H4 (cell line): Measurements from ENCODE around the gene SBF2. TPM values are rescaled to one million over a fixed set of nuclear protein-coding genes. Genes with fewer than 3 reads are reported as not detected.
A peak's percentile ranks its signal among the peaks of the same experiment; 100 is the strongest.

ENCODE experiments used
- DNase-seq: peaks from one replicate; pipeline ENCODE4 v3.0.0-alpha.2; 2015; ENCODE audit warnings: low spot score
- total RNA-seq: library from RNA; depleted of rRNA; stranded (reverse); fragments of >200 nt; shearing (Covaris generic); gene quantifications from 2 replicates; pipeline ENCODE4 v1.2.3, GENCODE V29; 2014

Gene SBF2
- total RNA-seq, 1 experiment from 2014 or later: 27.0 TPM

- DNase-seq: no peak
These were observed 476.8 kb downstream of the SBF2 start for GRCh38 chr11:9817191-9817590.

GRCh38 chr11:9815486-9816136, 478.4 kb downstream of the SBF2 start:
- DNase-seq: peak; percentile 48

DNA sequence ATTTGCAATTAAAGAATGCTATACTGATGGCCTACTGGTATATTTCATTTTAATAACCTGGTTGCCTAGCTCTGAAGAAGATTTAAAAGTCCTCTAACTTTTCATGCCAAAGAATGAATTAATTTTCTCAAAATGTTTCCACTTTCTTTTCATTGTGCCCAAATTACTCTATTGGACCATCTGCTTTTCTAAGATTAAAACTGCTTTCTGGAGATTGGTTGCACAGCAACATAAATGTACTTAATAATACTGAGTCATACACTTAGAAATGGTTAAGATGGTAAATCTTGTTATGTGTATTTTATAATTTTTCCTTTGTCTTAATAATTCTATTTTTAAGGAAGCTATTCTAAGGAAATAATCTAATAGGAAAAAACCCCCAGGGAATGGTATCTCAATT, 479.9 kb downstream of the SBF2 start:
- DNase-seq: no peak

GRCh38 chr11:9808943-9809342, 485.1 kb downstream of the SBF2 start:
- DNase-seq: peak; percentile 25

DNA sequence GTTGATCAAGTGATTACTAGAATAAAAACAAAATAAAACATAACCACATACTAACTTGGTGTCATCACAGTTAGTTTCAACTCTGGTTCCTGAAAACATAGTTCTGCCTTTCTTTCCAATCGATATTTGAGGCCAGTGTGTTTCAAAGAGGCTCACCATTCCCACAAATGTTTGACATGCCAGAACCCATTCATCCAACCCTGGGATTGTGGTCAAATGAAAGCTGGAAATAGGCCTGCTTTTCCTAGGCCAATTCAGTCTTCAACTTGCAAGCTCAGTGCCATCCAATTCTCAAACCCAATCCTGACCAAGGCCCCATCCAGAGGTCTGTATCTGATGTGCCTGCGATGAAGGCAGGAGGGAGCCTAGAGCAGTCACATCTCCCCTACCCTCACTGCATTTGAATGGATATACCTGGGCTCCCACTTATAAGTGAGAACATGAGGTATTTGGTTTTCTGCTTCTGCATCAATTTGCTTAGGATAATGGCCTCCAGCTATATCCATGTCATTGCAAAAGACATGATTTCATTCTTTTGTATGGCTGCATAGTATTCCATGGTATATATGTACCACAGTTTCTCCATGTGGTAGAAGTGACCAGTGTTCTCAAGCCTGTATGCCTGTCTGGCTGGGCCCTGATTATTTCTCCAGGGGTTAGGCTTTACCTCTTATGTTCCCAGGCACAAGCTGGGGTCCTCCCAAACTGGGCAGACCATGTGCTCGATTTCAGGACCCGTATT, 486.9 kb downstream of the SBF2 start:
- no peak for DNase-seq

DNA sequence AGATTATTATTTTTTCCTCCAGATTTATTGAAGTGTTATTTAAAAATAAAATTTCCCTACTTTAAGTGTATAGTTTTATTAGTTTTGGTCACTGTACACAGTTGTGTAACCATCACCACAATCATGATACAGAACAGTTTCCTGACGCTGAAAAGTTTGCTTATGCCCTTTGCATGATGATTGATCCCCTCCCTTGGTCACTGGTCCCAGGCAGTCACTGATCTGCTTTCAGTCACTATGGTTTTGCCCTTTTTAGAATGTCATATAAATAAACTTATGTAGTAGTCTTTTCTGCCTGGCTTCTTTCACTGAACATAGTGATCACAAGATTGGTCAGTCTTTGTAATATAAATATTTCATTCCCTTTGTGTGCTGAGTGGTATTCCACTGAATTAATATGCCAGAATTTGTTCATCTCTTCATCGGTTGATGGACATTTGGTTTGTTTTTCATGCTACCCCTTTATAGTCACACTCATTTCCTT, 489.6 kb downstream of the SBF2 start:
- DNase-seq: no peak

GRCh38 chr11:9803685-9804418, 490.2 kb downstream of the SBF2 start:
- DNase-seq: no peak

DNA sequence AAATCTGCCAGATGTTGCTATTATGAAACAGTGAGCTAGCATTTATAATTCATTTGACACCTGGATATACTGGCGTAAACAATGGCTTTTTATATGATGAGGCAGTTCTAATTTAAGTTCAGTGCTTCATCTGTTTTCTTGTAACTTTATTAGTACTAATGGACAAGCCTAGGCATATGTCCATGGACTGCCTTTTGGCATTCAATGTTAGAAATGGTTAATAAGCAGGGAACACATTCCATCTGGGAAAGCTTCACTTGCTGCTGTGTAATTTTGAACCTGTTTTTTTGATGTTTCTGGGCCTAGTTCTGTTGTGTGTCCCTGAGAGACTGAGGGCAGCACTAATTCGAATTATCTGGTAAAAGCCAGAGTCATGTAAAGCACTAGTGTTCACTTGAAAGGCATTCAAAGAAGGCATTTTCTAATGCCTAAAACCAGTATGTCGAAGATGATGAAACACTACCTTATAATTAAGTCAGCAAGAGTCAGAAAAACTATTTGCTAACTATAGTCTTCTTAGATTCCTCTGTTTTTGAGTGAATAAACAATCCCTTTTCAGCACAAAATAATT, 491.6 kb downstream of the SBF2 start:
- DNase-seq: peak; percentile 46

DNA sequence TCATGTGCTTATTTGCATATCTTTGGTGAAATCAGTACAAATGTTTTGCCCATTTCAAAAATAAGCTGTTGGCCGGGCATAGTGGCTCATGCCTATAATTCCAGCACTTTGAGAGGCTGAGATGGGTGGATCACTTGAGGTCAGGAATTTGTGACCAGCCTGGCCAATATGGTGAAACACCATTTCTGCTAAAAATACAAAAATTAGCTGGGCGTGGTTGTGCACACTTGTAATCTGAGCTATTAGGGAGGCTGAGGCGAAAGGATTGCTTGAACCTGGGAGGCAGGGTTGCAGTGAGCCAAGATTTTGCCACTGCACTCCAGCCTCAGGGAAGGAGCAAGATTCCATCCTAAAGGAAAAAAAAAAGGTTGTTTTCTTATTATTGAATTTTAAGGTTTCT, 494.1 kb downstream of the SBF2 start:
- no peak for DNase-seq

DNA sequence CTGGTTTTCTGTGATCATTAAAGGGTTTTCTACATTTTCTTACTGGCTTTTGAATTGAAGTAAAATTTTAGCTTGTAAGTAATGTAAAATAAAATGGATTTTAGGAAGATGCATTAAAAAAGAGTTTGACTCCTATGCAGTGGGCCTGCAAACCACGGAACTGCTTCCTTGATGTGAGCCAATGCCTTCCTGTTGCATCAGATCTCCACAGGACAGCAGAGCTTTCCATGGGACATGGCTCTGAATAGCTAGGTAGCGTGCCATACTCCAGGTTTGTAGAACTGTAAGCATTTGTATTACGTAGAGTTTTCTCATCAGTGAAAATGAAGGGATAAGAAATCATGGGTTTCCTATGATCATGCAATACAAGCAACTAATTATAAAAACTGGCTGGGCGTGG, 496.7 kb downstream of the SBF2 start:
- DNase-seq: no peak

DNA sequence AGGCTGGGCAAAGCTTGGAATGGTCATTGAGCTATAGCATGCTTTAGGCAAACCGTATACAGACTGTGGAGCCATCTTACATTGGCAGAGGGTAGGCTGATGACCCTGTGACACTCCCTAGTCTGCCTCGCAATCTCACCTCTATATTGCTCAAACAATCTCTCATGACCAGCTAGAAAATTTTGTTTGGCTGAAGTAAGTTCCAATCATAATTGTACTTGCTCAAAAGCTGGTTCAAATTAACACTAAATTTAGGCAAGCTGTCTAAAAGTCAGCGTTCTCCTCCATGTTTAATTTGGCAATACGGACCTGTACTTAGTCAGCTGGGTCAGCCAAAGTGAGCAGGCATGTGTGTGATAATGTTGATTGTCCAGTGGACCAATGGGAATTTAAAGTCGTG, 497.2 kb downstream of the SBF2 start:
- no peak for DNase-seq

- DNase-seq: no peak
These were observed 497.8 kb downstream of the SBF2 start for GRCh38 chr11:9796266-9796665.

GRCh38 chr11:9790703-9791102, 503.3 kb downstream of the SBF2 start:
- DNase-seq: no peak

- no peak for DNase-seq
These were observed 504.1 kb downstream of the SBF2 start for GRCh38 chr11:9789910-9790309.

DNA sequence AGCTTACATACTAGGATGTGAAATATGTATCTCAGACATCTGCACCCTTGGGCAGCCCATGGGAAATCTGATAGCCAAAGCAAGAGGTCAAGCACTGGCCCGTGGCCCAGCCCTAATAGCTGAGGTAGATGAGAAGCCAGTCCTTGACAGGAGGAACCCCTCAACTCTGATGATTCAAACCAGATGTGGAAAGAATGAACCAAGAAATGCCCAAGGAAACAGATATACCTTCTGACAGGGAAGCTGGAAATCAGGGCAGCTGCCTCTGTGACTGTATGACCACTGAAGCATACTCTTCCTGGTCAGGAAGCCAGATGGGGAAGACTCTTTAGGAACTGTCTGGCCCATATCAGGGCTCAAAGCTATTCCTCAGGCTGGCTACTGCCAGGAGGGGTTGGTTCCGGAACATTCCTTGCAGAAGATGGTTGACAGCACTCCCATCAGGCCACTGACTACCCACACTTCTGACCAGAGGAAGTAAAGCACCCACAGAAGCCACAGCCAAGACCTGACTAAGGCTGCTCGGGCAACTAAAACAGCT, 506.0 kb downstream of the SBF2 start:
- DNase-seq: peak; percentile 62

DNA sequence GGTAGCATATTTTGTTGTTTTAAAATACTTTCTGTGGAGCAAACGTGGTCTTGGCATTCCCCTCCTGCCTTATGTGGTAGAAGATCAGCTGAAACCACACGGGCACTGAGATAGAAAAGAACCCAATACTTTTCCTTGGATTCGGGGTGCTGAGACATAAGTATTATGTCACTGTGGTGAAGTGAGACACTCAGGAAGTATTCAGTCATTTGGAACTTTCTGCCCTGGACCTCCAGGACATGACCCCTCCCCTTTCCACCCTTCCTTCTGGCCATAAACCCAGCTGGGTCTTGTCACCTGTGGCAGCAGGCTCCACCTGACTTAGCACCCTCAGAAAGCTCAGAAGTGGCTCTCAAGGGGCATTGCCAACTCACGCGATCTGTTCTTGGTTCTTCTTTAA, 506.8 kb downstream of the SBF2 start:
- DNase-seq: no peak

DNA sequence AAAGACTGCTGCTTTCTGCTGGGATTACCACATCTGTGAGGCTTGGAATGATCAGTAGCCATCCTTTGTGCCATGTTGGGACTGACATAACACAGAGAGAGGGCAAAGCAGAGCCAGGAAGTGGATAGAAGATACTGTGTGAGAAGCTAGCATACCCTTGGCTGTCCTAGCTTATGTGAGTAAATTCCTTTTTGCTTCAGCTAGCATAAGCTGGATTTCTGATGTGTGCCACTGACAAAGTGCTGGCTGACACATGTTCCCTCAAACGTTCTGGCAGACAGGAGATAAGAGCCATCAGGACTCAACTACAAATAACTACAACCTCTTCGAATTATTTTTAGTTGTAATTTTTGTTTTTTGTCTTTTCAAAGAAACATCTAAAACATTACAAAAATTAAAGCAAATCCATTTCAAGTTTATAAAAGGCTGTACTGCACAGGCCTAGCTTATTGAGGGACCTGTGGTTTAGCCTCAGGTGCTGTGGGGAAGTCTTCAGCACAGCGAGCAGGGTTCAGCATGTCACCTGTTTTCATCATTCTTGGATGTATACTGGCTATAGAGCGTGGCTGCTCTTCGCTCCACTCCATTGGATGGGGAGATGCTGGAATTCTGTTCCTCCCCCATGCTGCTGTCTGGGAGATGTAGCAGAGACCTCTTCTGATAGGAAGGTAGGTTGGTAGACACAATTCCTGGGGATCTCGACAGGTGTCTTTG, 509.3 kb downstream of the SBF2 start:
- DNase-seq: no peak

- DNase-seq: no peak
These were observed 510.0 kb downstream of the SBF2 start for GRCh38 chr11:9783986-9784385.

DNA sequence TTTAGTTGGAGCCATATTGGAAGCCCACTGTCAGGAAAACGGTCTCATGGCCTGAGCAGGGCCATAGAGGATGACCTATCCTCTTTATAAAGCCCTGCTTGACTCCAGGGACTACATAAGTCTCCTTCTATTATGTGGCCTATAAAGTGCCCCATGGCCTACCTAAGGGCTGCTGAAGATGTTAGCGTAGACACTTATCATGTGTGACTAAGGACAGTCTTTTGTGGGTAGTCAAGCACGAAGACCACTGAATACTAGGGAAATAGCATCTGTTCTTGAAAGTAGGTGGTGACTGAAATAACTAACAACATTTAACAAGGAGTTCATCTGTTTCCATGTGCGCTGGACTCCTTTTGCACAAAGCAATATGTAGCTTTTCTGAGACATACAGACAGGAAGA, 513.1 kb downstream of the SBF2 start:
- DNase-seq: no peak

GRCh38 chr11:9777525-9777924, 516.5 kb downstream of the SBF2 start:
- no peak for DNase-seq

DNA sequence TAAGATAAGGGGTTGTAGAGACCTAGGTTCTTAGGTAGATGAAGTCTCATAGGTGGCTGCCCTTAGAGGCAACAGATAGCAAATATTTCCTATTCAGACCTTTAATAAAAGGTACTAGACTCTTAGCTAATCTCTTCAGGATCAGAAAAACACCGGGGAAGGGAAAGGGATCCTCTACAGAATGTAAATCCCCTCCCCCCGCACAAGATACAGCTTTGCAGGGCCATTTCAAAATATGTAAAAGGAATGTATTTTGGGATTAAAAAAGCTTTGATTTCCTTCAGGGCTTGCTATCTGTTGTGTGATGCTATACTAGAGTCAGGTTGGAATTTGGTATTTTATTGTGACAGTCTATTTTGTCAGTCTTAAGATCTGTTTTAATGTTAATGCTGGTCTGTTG, 517.0 kb downstream of the SBF2 start:
- DNase-seq: no peak

DNA sequence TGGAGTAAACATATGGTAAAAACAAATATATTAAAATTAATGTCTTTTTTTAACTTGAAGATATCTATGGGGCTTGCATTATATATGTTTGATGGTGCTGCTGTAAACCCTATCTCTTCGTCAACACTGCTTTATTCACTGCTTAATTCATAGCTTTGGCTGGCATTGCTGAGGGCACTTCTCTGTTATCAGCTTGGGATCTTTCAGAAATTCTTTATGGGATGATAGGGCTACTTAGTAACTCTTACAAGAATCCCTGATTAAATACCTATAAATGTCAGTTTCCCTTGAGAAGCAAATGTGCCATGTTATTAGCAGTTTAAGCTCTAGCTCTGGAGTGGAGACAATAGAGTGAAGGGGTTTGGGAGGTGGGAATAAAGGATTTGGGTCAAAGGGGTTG, 517.8 kb downstream of the SBF2 start:
- no peak for DNase-seq
